HEK293T (cell line): Measurements from ENCODE around the gene PMEL.

Source experiments
- ELF4 ChIP-seq: fragments of 450-650 bp; IDR thresholded peaks from 2 replicates; pipeline ENCODE4 v1.6.1; 2017; ENCODE audit warnings: antibody characterized with exemption
- FOXK2 ChIP-seq: fragments of 450-650 bp; IDR thresholded peaks from 2 replicates; pipeline ENCODE4 v1.6.1; 2016; ENCODE audit warnings: mild to moderate bottlenecking
- SUZ12 ChIP-seq: fragments of 450-650 bp; IDR thresholded peaks from 2 replicates; pipeline ENCODE4 v1.6.1; 2016; ENCODE audit warnings: mild to moderate bottlenecking

GRCh38 chr12:55957106-55957859 is 8.6 kb downstream of the PMEL start:
- TF ChIP-seq FOXK2 (no peak), ELF4 (no peak), SUZ12 (no peak)
